ENCODE data around the gene NFIA.

The NFIA gene

GRCh38 chr1:61494000-61494399 is 411.6 kb downstream of the NFIA start:
- Histone ChIP-seq H3K79me2 (no peaks in the 10 kb centered on the region), H3K9ac (no peak overlapping the region), H3K4me3 (ENCODE audit: low read depth, low read length) (no peak overlapping the region), H3K4me2 (ENCODE audit: low read length) (no peak overlapping the region), H3K27me3 (ENCODE audit: control insufficient read depth, insufficient read depth, low read length) (no peaks in the 10 kb centered on the region), H3K9me3 (ENCODE audit: control insufficient read depth, low read length) (no peaks in the 10 kb centered on the region), H3K36me3 (ENCODE audit: control insufficient read depth, insufficient read depth, low read length) (no peaks in the 10 kb centered on the region), H3K4me1 (no peaks in the 10 kb centered on the region), H3K27ac (no peak overlapping the region), H2AFZ (no peak overlapping the region)
- TF ChIP-seq CTCF (IDR thresholded peaks at IDR 0.05) = no peak

GRCh38 chr1:61496501-61496900 is 414.1 kb downstream of the NFIA start:
- no peak overlapping the region for H3K27ac ChIP-seq
- no peak overlapping the region for H3K9ac ChIP-seq
- H2AFZ ChIP-seq = no peak overlapping the region
- no peak overlapping the region for H3K4me3 ChIP-seq (ENCODE audit: low read depth, low read length)
- H3K4me2 ChIP-seq (ENCODE audit: low read length) = no peak overlapping the region
- H3K27me3 ChIP-seq (ENCODE audit: control insufficient read depth, insufficient read depth, low read length) = no peaks in the 10 kb centered on the region
- H3K9me3 ChIP-seq (ENCODE audit: control insufficient read depth, low read length) = no peaks in the 10 kb centered on the region
- no peaks in the 10 kb centered on the region for H3K36me3 ChIP-seq (ENCODE audit: control insufficient read depth, insufficient read depth, low read length)
- no peaks in the 10 kb centered on the region for H3K4me1 ChIP-seq
- no peaks in the 10 kb centered on the region for H3K79me2 ChIP-seq
- no peak for TF ChIP-seq CTCF (IDR thresholded peaks at IDR 0.05)

DNA sequence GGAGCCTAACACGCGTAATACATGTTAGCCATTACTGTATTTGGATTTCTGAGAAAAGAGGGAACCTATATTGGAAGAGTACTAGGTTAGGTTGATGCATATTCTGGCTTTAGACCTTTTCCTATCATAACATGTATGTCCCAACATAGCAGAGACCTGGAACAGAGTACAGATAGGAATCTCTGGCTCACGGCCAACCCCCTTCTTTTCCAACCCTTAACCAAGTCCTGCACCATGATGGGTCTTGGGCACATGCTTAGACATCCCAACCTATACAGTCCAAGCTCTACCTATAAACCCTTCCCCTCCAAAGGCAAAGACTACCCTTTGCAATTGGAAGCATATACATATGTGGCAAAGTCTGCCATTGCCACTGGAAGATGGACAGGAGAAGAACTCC is 414.7 kb downstream of the NFIA start:
- H3K27me3 ChIP-seq (ENCODE audit: control insufficient read depth, insufficient read depth, low read length) = no peaks in the 10 kb centered on the region
- no peaks in the 10 kb centered on the region for H3K36me3 ChIP-seq (ENCODE audit: control insufficient read depth, insufficient read depth, low read length)
- no peak overlapping the region for H3K4me2 ChIP-seq (ENCODE audit: low read length)
- no peak overlapping the region for H2AFZ ChIP-seq
- no peak overlapping the region for H3K9ac ChIP-seq
- no peaks in the 10 kb centered on the region for H3K79me2 ChIP-seq
- H3K4me1 ChIP-seq = no peaks in the 10 kb centered on the region
- TF ChIP-seq CTCF (IDR thresholded peaks at IDR 0.05) = no peak
- no peak overlapping the region for H3K4me3 ChIP-seq (ENCODE audit: low read depth, low read length)
- H3K27ac ChIP-seq = no peak overlapping the region
- H3K9me3 ChIP-seq (ENCODE audit: control insufficient read depth, low read length) = no peaks in the 10 kb centered on the region

DNA sequence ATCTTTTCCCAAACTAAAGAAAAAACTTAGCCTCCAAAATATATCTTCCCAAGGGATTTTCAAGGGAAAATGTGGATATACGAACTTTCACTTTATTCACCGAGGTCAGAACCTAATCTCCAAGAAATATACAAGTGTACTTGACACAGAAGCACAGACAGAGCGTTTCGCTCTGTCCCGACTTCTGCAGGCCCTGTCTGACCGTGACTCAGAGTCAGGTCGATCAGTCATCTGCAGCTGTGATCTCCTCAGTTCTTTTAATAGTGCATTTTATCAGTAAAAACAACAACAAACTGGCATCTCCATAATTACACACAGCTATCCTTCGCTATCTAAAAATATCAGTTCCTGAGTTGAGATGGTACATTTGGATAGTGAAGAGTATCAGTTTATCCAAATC is 416.0 kb downstream of the NFIA start:
- H2AFZ ChIP-seq = no peak overlapping the region
- no peaks in the 10 kb centered on the region for H3K27me3 ChIP-seq (ENCODE audit: control insufficient read depth, insufficient read depth, low read length)
- no peak overlapping the region for H3K4me3 ChIP-seq (ENCODE audit: low read depth, low read length)
- no peak overlapping the region for H3K27ac ChIP-seq
- no peaks in the 10 kb centered on the region for H3K36me3 ChIP-seq (ENCODE audit: control insufficient read depth, insufficient read depth, low read length)
- TF ChIP-seq CTCF (IDR thresholded peaks at IDR 0.05) = no peak
- no peaks in the 10 kb centered on the region for H3K4me1 ChIP-seq
- H3K79me2 ChIP-seq = no peaks in the 10 kb centered on the region
- H3K4me2 ChIP-seq (ENCODE audit: low read length) = no peak overlapping the region
- no peak overlapping the region for H3K9ac ChIP-seq
- no peaks in the 10 kb centered on the region for H3K9me3 ChIP-seq (ENCODE audit: control insufficient read depth, low read length)

- Histone ChIP-seq H3K27me3 (ENCODE audit: control insufficient read depth, insufficient read depth, low read length) (no peaks in the 10 kb centered on the region), H3K9ac (no peak overlapping the region), H3K4me3 (ENCODE audit: low read depth, low read length) (no peak overlapping the region), H3K27ac (no peak overlapping the region), H2AFZ (no peak overlapping the region), H3K36me3 (ENCODE audit: control insufficient read depth, insufficient read depth, low read length) (no peaks in the 10 kb centered on the region), H3K79me2 (no peaks in the 10 kb centered on the region), H3K4me1 (no peaks in the 10 kb centered on the region), H3K9me3 (ENCODE audit: control insufficient read depth, low read length) (no peaks in the 10 kb centered on the region), H3K4me2 (ENCODE audit: low read length) (no peak overlapping the region)
- no peak for TF ChIP-seq CTCF (IDR thresholded peaks at IDR 0.05)
Observed at GRCh38 chr1:61501971-61502916, 419.9 kb downstream of the NFIA start.

All from parathyroid adenoma (tissue), 2 donors.